B cell (primary cell): ENCODE measurements around the gene MRPL36. TPM values are rescaled to one million over a fixed set of nuclear protein-coding genes. Genes with fewer than 3 reads are reported as not detected.

ENCODE experiments used
- ATAC-seq: fragments of 200-7000 bp; cut with Tn5 transposase; one replicate; pipeline ENCODE4 v1.10.0; 2021; ENCODE audit warnings: low read depth, mild to moderate bottlenecking, moderate number of reproducible peaks, moderate library complexity
- CTCF ChIA-PET: fragments of 350-600 bp; sonication (Branson Sonifier 250); formaldehyde crosslinking; loops from one replicate; lab custom pipeline; 2021; ENCODE audit warnings: antibody characterized with exemption, inconsistent platforms; lab: Charles Lee
- POLR2A ChIA-PET: fragments of 350-600 bp; sonication (Branson Sonifier 250); formaldehyde crosslinking; loops from one replicate; lab custom pipeline; 2021; ENCODE audit warnings: antibody characterized with exemption; lab: Charles Lee
- DNase-seq: peaks from one replicate; pipeline ENCODE4 v3.0.0; 2013
- H2AFZ ChIP-seq: 2 replicates; pipeline ENCODE4 v1.6.1; 2012; ENCODE audit warnings: mild to moderate bottlenecking, low read depth, low read length; ENCODE audit not compliant: insufficient read depth, poor library complexity, severe bottlenecking
- H3K27ac ChIP-seq, 2 donors: 1 replicate in 1 of 2; 2 replicates in 1 of 2; pipeline ENCODE4 v1.5.1; 2012 to 2013; ENCODE audit warnings: low read length in 2 of 2, mild to moderate bottlenecking in 2 of 2, moderate library complexity in 1 of 2
- H3K27me3 ChIP-seq, 4 experiments: fragments of 200-600 bp in 1 of 4; sonication (generic) in 1 of 4; replicated peaks in 1 of 4; 1 replicate in 2 of 4; 2 replicates in 2 of 4; pipeline versions ENCODE4 v1.6.1 to v1.7.0; 2013 to 2016; ENCODE audit warnings: low read length in 3 of 4, mild to moderate bottlenecking in 2 of 4, mixed read lengths in 1 of 4, moderate library complexity in 1 of 4; ENCODE audit not compliant: insufficient read depth in 4 of 4, control insufficient read depth in 3 of 4; ENCODE audit errors: control extremely low read depth in 1 of 4
- H3K36me3 ChIP-seq, 2 experiments: replicated peaks in 1 of 2; 1 replicate in 1 of 2; 2 replicates in 1 of 2; pipeline versions ENCODE4 v1.6.1 to v1.7.1; 2013; ENCODE audit warnings: low read length in 1 of 2; ENCODE audit not compliant: insufficient read depth in 2 of 2, control insufficient read depth in 1 of 2; ENCODE audit errors: control extremely low read depth in 1 of 2, extremely low read depth in 1 of 2
- H3K4me1 ChIP-seq, 2 donors: fragments of 200-600 bp in 1 of 2; sonication (generic) in 1 of 2; 1 replicate in 1 of 2; 2 replicates in 1 of 2; pipeline versions ENCODE4 v1.5.1 to v1.6.1; 2013 to 2017; ENCODE audit warnings: low read length in 2 of 2; ENCODE audit not compliant: control insufficient read depth in 2 of 2, insufficient read depth in 2 of 2
- H3K4me2 ChIP-seq: replicated peaks from 2 replicates; pipeline ENCODE3; 2012; ENCODE audit warnings: mild to moderate bottlenecking, low read depth, low read length; ENCODE audit not compliant: poor library complexity, severe bottlenecking
- H3K4me3 ChIP-seq, 5 experiments: fragments of 200-600 bp in 1 of 5; sonication (generic) in 1 of 5; 1 replicate in 3 of 5; 2 replicates in 2 of 5; pipeline versions ENCODE4 v1.5.1 to v1.7.0; 2011 to 2016; ENCODE audit warnings: low read length in 4 of 5, mild to moderate bottlenecking in 4 of 5, low read depth in 2 of 5, control low read depth in 1 of 5, moderate library complexity in 1 of 5; ENCODE audit not compliant: insufficient read depth in 1 of 5; ENCODE audit errors: control extremely low read depth in 1 of 5, extremely low read depth in 1 of 5
- H3K79me2 ChIP-seq: fragments of 200-600 bp; sonication (generic); one replicate; pipeline ENCODE4 v1.6.0; 2016; ENCODE audit warnings: low read length; ENCODE audit not compliant: control insufficient read depth, insufficient read depth
- H3K9ac ChIP-seq: fragments of 200-600 bp; sonication (generic); 2 replicates; pipeline ENCODE4 v1.6.1; 2017; ENCODE audit warnings: mild to moderate bottlenecking, low read length, moderate library complexity
- H3K9me3 ChIP-seq, 3 donors: one replicate each; pipeline versions ENCODE4 v1.6.1 to v1.7.1; 2013; ENCODE audit warnings: low read length in 2 of 3; ENCODE audit not compliant: control insufficient read depth in 2 of 3, insufficient read depth in 1 of 3; ENCODE audit errors: control extremely low read depth in 1 of 3
- H4K20me1 ChIP-seq: 2 replicates; pipeline ENCODE4 v1.6.0; 2012; ENCODE audit warnings: mild to moderate bottlenecking, low read length; ENCODE audit not compliant: insufficient read depth, control insufficient read depth, poor library complexity, severe bottlenecking
- H3K27ac Mint-ChIP-seq: one replicate; pipeline ENCODE4 v1.8.0; 2021; ENCODE audit warnings: mixed read lengths
- H3K27me3 Mint-ChIP-seq: one replicate; pipeline ENCODE4 v1.8.0; 2021; ENCODE audit warnings: mixed read lengths
- H3K4me1 Mint-ChIP-seq: one replicate; pipeline ENCODE4 v1.8.0; 2021; ENCODE audit warnings: mixed read lengths
- H3K4me3 Mint-ChIP-seq: one replicate; pipeline ENCODE4 v1.8.0; 2021; ENCODE audit warnings: mixed read lengths
- H3K9me3 Mint-ChIP-seq: one replicate; pipeline ENCODE4 v1.8.0; 2022; ENCODE audit warnings: mixed read lengths; ENCODE audit not compliant: insufficient read depth
- EZH2 ChIP-seq: IDR thresholded peaks from 2 replicates; pipeline ENCODE4 v1.6.1; 2012; ENCODE audit warnings: borderline replicate concordance, low read depth, mild to moderate bottlenecking, moderate library complexity, low read length; ENCODE audit not compliant: insufficient read depth, poor library complexity, severe bottlenecking
- WGBS: methylation state at CpG from one replicate; pipeline ENCODE4 v1.1.5; 2013; ENCODE audit warnings: missing lambda C conversion rate; ENCODE audit not compliant: insufficient coverage; 5-methylcytosine and 5-hydroxymethylcytosine counted together
- intact Hi-C: fragments of 100-400 bp; cut with micrococcal nuclease; formaldehyde crosslinking; loops from one replicate; pipeline ENCODE4 v1.10.0; 2022
- polyA plus RNA-seq: library from polyadenylated mRNA; depleted of rRNA; stranded (reverse); fragments of >200 nt; gene quantifications from 2 replicates; pipeline ENCODE4 v1.2.3, GENCODE V29; 2012
- total RNA-seq, 2 donors: library from RNA; stranded (reverse); fragments of 120-200 nt in 1 of 2; gene quantifications; 1 replicate in 1 of 2; 2 replicates in 1 of 2; pipeline versions ENCODE4 v1.2.3 to v1.2.4, GENCODE V29; 2013 to 2022
- TF ChIP-seq, protein P1 (sequence below): fragments of 200-600 bp; IDR thresholded peaks from one replicate; pipeline ENCODE4 v1.8.0; 2022; ENCODE audit warnings: antibody characterized with exemption, mild to moderate bottlenecking

The MRPL36 gene
- total and polyA plus RNA-seq, 2 donors (not counting 1 experiment from before 2014, with no cell fraction given): 12.5 to 25.0 TPM

DNA sequence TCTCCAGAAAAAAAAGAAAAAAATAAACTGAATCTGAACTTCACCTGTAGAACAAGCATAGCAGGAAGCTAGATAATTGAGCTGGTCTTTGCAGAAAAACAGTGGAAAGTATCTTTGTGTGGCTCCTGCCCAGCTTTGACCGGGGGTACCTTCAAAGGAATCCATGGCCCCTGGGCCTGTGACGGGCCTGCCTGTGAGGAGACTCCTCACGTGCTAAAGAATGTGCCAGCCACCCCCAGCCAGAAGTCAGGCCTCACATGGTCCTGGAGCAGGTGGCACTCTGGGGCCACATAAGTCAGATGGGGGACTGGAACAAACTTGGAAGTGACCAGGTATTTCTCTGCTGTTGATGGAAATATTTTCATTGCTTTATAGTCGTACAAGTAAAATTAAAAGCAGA is 5.7 kb upstream of the MRPL36 start:
- H3K4me3 ChIP-seq: no peak overlapping the region
- ChIA-PET POLR2A (no interaction called here), CTCF (no interaction called here)
- H3K4me2 ChIP-seq: no peak overlapping the region
- 100% methylated on average over 4 of the region's 4 CpGs for WGBS
- H3K36me3 ChIP-seq: peaks cover 1 to 70% of the 10 kb centered on the region in 2 experiments
- no peak for DNase-seq
- intact Hi-C loops: no loop called here
- no peak for ATAC-seq
- no peaks in the 10 kb centered on the region for H3K9me3 Mint-ChIP-seq
- no peaks in the 10 kb centered on the region for H3K27me3 Mint-ChIP-seq
- no peak for TF ChIP-seq EZH2
- TF ChIP-seq, protein P1, sequence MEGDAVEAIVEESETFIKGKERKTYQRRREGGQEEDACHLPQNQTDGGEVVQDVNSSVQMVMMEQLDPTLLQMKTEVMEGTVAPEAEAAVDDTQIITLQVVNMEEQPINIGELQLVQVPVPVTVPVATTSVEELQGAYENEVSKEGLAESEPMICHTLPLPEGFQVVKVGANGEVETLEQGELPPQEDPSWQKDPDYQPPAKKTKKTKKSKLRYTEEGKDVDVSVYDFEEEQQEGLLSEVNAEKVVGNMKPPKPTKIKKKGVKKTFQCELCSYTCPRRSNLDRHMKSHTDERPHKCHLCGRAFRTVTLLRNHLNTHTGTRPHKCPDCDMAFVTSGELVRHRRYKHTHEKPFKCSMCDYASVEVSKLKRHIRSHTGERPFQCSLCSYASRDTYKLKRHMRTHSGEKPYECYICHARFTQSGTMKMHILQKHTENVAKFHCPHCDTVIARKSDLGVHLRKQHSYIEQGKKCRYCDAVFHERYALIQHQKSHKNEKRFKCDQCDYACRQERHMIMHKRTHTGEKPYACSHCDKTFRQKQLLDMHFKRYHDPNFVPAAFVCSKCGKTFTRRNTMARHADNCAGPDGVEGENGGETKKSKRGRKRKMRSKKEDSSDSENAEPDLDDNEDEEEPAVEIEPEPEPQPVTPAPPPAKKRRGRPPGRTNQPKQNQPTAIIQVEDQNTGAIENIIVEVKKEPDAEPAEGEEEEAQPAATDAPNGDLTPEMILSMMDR: no peak
- H3K27ac Mint-ChIP-seq: no peak overlapping the region
- H3K79me2 ChIP-seq: peaks cover 90% of the 10 kb centered on the region
- peaks cover 52% of the 10 kb centered on the region for H4K20me1 ChIP-seq
- H3K4me3 Mint-ChIP-seq: no peak overlapping the region
- H3K9ac ChIP-seq: no peak overlapping the region
- H3K9me3 ChIP-seq: no peaks in the 10 kb centered on the region
- H3K27me3 ChIP-seq: no peaks in the 10 kb centered on the region
- H3K4me1 Mint-ChIP-seq: peaks cover 30% of the 10 kb centered on the region
- H3K4me1 ChIP-seq: peaks cover 9 to 11% of the 10 kb centered on the region in 2 donors
- no peak overlapping the region for H2AFZ ChIP-seq
- H3K27ac ChIP-seq: no peak overlapping the region

DNA sequence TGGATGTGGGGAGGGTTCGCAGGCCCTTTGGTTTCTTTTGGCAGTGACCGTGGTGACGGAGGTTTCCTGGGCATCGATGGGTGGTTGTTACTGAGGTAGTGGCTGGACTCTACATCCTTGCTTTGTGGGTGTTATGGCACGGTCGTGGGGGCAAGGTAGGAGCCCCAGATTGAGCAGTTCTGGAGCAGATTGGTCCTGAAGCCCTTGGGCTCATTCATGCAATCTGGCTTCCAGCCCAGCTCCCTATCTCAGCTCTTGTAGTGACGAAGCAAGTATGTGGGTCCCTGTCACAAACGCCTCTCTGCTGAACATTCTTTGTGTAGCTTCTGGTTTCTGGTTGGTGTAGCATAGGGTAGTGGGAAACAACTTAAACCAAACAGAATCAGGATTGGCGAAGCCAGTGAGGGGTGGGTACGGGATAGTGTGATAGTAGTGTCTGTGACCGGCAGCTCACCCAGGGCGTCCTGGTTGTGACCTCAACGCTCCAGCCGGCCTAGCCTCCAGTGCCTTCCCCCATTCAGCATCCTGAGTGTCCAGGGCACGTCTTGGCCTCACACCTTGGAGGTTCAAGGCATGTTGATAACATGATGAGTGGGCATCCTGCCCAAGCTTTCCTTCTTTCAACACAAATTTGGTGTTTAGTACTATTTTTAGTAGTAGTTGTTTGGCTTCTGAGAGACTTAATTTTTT is 4.5 kb upstream of the MRPL36 start:
- POLR2A ChIA-PET: no interaction called here

More for the DNA sequence above, 4.5 kb upstream of the MRPL36 start:
- Histone ChIP-seq H3K4me1 (peaks cover 11 to 14% of the 10 kb centered on the region in 2 donors), H3K4me2 (no peak overlapping the region), H4K20me1 (peaks cover 43% of the 10 kb centered on the region), H3K36me3 (peaks cover 1 to 59% of the 10 kb centered on the region in 2 experiments), H3K9ac (no peak overlapping the region), H3K79me2 (peaks cover 87% of the 10 kb centered on the region), H3K4me3 (no peak overlapping the region), H3K9me3 (no peaks in the 10 kb centered on the region), H2AFZ (no peak overlapping the region), H3K27me3 (no peaks in the 10 kb centered on the region), H3K27ac (no peak overlapping the region)
- H3K27ac Mint-ChIP-seq: no peak overlapping the region
- WGBS: 89% methylated on average over 10 of the region's 15 CpGs
- no peaks in the 10 kb centered on the region for H3K9me3 Mint-ChIP-seq
- H3K4me3 Mint-ChIP-seq: no peak overlapping the region
- H3K4me1 Mint-ChIP-seq: peaks cover 38% of the 10 kb centered on the region
- no peaks in the 10 kb centered on the region for H3K27me3 Mint-ChIP-seq
- intact Hi-C loops: loop anchor here (5.0 kb wide), 2 partner anchors 417 to 912 kb away; partner anchors contain the start of genes BRD9 and TRIP13
- DNase-seq (no peak), ATAC-seq (no peak)
- no peak for TF ChIP-seq EZH2
- TF ChIP-seq, protein P1: no peak
- CTCF ChIA-PET: no interaction called here
